HG02678 (cell line): ENCODE measurements around the gene KLF2.
"Not testable (repeated sequence)": the region's sequence is repeated elsewhere in the genome, so short reads cannot be mapped to it uniquely, and the experiment has no call there.

Experiments used
- ATAC-seq: cut with Tn5 transposase; IDR thresholded peaks from one replicate; pipeline ENCODE4 v1.9.1; 2021; ENCODE audit warnings: mild to moderate bottlenecking, moderate library complexity; ENCODE audit not compliant: unreplicated experiment

The KLF2 gene

DNA sequence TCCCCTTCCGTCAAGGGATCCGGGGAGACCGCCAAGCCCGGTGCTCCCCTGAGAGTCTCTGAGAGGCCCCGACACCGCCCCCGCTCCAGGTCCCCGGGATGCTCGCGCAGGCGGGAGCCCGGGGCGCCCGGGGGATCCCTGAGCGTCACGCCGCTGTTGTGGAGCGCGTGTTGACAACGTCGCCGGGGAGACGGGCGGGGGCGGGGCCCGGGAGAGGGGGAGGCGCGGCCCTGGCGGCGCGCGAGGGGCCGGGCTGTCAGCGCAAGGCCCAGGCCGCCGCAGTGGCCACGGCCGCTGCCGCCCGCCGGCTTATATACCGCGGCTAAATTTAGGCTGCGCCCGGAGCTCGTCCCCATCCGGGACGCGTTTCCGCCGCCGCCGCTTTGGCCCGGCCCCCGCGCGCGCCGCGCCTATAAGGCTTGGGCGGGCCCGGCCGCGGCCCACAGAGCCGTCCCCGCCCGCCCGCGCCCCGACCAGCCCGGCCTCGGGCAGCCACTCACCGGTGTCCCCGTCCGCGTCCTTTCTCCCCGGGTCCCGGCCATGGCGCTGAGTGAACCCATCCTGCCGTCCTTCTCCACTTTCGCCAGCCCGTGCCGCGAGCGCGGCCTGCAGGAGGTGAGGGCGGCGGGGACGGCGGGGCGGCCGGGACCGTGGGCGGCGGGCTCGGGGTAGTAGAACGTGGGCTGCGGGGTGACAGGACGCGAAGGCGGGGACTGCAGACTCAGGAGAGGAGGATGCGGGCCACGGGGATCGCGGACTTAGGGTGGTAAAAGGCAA, at the start of gene KLF2:
TSS of gene KLF2 (plus strand) at position 443 of the 777 bp plus-strand sequence. CDS start at position 541, 98 bp downstream.
- peak; percentile 83 for ATAC-seq

DNA sequence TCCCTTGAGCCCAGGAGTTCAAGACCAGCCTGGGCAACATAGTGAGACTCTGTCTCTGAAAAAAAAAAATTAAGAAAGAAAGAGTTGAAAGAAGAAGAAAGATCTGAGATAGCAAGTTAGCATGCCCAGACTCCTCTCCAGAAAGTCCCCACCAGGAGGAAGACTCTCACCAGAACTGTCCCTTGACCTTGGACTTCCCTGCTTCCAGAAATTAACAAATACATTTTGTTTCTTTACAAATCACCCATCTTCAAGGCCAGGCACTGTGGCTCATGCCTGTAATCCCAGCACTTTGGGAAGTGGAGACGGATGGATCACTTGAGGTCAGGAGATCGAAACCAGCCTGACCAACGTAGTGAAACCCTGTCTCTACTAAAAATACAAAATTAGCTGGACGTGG, 44.3 kb upstream of the KLF2 start:
- no peak for ATAC-seq

- no peak for ATAC-seq
Observed at GRCh38 chr19:16281743-16282142, 42.9 kb upstream of the KLF2 start.

- no peak for ATAC-seq
Observed at GRCh38 chr19:16283210-16284061, 41.2 kb upstream of the KLF2 start.

DNA sequence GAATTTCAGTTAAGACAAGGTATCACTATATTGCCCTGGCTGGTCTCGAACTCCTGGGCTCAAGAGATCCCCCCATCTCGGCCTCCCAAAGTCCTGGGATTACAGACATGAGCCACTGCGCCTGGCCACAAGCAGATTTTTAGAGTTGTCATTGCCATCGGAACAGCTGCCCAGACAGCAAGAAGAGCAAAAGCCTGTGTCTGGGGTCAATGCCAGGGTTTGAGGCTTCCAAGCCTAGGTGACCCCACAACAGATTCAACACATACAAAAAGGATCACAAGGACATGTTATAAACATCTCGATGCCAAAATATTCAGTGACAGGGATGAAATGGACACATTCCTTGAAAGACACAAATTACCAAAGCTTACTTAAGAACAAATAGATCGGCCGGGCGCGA, 40.1 kb upstream of the KLF2 start:
- no peak for ATAC-seq

- ATAC-seq: not testable (repeated sequence)
Observed at GRCh38 chr19:16285079-16285478, 39.5 kb upstream of the KLF2 start.

DNA sequence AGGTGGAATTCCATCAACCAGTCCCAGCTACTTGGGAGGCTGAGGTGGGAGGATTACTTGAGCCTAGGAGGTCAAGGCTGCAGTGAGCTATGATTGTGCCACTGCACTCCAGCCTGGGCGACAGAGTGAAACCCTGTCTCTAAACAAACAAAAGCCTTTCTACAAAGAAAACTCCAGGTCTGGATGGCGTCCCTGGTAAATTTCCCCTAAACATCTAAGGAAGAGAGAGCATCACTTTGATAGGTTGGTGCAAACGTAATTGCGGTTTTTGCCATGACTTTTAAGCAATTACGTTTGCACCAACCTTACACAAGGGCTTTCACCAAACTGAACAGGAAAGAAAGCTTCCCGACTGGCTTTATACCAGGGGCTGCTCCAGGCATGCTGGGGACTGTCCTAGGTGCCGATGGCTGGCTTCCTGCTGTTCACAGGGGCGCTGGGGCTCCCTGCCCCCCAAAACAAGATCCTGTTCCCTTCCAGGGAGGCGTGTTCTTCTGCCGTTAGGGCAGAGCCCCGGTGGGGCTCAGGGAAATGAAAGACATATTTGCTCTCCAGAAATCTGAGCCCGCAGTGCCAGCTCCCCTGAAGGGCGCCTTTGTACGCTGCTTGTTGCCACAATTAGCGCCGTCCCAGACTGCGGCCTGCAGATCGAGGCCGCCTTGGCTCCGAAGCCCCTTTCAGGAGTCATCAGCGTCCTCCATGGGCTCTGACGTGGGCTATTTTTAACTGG, 38.7 kb upstream of the KLF2 start:
- ATAC-seq: no peak

- no peak for ATAC-seq
Observed at GRCh38 chr19:16288544-16288943, 36.1 kb upstream of the KLF2 start.

- no peak for ATAC-seq
Observed at GRCh38 chr19:16289594-16289993, 35.0 kb upstream of the KLF2 start.

- ATAC-seq: no peak
Observed at GRCh38 chr19:16290692-16291091, 33.9 kb upstream of the KLF2 start.

DNA sequence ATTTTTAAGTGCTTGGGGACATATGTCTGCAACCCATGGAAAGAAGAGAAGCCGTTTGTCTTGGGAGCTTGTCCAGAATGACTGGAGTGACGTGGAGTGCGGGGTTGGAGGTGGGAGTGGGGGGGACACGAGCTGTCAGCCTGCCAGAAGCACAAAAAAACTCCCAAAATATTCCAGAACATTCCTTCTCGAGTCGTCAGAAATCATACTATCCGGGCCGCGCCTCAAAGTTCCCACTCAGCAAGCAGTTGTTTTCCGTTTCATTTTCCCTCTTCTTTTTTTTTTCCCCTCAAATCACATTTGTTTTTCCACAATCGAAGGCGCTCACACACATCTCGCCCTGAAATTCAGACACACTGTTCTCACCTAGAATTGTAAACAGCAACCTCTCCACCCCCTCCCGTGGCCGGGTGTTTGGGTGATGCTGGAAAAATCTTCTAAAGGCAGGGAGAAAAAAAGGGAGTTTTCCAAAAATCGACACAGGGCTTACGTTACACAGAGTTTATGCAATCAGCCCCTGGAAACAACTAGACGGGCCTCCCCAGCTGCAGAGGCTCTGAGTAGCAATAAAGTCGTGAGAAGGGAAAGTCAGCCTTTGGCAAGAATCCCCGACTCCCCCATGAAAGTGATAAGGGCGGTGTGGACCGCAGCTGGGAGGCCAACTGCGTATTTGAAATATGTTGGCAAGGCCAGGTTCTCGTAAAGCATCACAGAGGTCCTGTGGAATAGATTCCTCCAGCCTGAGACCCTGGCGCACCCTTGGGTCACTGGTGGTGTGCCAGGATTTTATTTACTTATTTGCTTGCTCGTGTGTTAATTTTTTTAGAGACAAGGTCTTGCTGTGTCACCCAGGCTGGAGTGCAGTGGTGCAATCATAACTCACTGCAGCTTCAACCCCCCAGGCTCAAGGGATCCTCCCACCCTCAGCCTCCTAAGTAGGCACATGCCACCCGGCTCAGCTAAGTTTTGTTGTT, 31.2 kb upstream of the KLF2 start:
- no peak for ATAC-seq

DNA sequence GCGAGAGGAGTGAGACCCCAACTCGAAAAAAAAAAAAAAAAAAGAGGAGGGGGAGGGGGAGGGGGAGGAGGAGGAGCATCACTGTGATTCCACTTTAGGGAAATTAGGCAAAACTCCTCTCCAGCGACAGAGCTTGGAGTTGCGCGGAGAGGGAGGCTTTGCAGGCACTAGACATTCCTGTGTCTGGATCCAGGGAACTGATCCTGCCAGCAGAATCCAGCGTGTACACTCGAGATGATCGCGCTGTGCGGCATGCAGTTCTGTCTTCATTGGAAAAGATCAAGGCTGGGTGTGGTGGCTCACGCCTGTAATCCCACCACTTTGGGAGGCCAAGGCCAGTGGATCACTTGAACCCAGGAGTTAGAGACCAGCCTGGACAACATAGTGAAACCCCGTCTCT, 29.6 kb upstream of the KLF2 start:
- no peak for ATAC-seq

GRCh38 chr19:16296713-16297112, 27.9 kb upstream of the KLF2 start:
- no peak for ATAC-seq

DNA sequence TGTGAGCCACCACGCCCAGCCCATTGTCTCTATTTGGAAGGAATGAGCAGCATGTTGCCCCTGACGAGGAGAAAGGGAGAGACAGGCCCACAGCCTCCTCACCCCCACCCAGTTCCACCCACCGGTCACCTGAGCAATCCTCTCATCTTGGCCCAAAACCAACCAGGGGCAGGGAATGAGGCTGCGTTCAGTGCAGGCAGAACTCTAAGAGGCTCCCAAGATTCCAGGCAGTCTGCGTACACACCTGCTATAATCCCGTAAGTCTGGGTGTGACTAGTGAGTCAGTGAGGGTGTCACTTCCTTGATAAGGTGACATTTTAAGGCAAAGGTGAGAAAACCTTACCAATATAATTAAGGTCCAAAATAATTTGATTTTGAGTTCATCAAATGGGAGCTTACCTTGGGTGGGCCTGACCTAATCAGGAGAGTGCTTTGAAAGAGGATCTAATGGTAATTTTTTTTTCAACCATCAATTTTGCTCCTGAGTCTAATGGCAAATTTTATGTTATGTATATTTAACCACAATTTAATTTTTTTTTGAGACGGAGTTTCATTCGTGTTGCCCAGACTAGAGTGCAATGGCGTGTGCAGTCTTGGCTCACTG, 26.9 kb upstream of the KLF2 start:
- no peak for ATAC-seq

- ATAC-seq: no peak
Observed at GRCh38 chr19:16298334-16298733, 26.3 kb upstream of the KLF2 start.

DNA sequence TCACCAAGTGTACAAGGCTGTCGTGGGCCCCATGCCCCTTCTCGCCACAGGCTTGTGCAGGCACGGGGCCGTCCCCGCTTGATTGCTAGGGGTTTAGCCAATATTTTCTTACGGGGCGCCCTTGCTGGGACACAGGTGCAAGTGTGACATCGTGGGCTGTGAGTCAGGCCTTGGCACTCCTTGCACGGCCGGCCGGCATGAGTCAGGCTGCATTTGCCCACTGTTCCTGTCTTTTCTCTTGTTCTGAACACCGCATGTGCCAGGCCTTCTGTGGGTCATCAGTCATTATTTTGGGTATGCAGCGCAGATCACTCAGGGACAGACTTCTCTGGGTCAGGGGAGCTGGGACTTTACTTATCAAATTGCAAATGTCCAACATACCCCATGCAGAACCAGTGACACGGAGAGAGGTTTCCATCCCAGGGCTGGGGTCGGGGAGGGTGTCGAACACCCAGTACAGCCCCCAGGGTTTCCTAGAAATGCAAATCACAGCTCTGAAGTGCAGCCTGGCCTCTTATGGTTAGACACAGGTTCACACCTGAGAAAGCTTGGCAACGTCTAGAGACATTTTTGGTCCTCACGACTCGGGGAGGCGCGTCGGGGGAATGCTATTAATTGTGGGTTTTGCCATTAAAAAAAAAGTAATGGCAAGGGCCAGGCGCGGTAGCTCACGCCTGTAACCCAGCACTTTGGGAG, 22.5 kb upstream of the KLF2 start:
- ATAC-seq: no peak

DNA sequence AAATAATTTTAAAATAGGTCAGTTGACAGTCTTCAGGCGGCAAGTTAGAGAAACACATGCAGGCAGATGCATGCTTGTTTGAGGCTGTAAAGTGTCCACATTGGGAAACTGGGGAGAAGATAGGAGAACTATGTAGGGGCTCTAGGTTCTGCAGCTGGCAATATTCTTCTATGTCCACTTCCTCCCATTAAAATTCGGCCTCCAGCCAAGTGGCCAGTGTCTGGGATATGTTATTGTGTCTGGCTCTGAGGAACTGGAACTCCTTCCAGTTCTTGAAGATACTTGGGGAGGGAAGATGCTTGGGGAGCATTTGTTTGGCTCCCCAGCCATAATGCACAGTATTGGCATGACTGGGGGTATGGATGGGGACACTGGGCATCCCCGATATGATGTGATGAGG, 20.9 kb upstream of the KLF2 start:
- ATAC-seq: no peak

GRCh38 chr19:16304511-16304910, 20.1 kb upstream of the KLF2 start:
- not testable (repeated sequence) for ATAC-seq

GRCh38 chr19:16305060-16305459, 19.6 kb upstream of the KLF2 start:
- ATAC-seq: not testable (repeated sequence)
